Stimulated activated CD8-positive, alpha-beta memory T cell treated with anti-CD3 and anti-CD28 coated beads, Interleukin-7, amount 100 ng/mL, for 24 hours (primary cell): ENCODE data around the gene ZYG11A.

ENCODE experiments used
- DNase-seq: peaks from one replicate; pipeline ENCODE4 v3.0.0-alpha.2; 2020; ENCODE audit warnings: low read depth

ZYG11A gene

GRCh38 chr1:52918201-52918600 is 75.6 kb downstream of the ZYG11A start:
- no peak for DNase-seq

DNA sequence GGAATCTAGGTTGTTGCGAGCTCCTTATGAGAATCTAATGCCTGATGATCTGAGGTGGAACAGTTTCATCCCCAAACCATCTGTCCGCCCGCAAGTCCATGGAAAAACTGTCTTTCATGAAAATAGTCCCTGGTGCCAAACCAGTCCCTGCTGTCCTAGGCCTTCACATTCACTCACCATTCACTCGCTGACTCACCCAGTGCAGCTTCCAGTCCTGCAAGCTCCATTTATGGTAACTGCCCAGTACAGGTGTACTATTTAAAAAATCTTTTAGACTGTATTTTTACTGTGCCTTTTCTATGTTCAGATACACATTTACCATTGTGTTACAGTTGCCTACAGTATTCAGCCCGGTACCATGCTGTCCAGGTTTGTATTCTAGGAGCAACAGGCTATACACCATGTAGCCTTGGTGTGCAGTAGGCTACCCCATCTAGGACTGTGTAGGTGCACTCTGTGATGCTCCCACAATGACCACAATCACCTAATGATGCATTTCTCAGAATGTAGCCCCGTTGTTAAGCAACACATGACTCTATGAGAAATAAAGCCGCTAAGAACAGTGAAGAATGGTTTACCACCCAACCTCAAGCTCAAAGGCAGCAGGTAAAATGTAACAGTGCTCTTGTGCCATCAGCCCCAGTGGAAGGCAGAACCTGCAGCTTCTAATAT is 76.6 kb downstream of the ZYG11A start:
- DNase-seq: no peak

- no peak for DNase-seq
Observed at GRCh38 chr1:52919723-52920483, 77.3 kb downstream of the ZYG11A start.

DNA sequence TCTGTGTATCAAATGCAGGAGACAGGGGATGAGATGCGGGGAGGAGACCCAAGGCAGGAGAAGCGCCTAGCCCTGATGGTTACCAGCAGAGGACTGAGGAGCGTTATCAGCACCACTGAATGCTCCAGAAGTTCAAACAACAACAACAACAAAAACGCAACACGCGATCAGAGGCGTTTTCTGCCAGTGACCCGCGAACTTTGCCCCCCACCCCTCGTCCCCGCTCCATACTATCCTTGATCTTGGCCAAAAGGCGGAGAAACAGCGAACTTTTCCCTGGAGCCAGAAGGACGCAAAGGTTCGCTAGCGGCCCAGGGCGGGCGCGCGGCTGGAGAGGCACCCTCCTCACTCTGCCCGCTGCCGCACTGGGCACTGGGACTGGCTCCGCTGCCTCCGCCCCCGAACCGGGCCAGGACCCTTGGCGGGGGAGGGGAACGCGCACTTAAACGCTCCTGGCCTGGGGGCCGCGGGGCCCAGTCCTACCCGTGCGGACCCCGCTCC is 78.3 kb downstream of the ZYG11A start:
- no peak for DNase-seq

GRCh38 chr1:52925571-52926005 is 83.0 kb downstream of the ZYG11A start:
- no peak for DNase-seq

GRCh38 chr1:52926864-52927211 is 84.3 kb downstream of the ZYG11A start:
- DNase-seq: no peak

- DNase-seq: peak; percentile 48
Observed at GRCh38 chr1:52927212-52928014, 84.9 kb downstream of the ZYG11A start, which contains the start of gene SCP2. Gene SCP2 (plus strand): TSS chr1:52927276. CDS start chr1:52927397, 121 bp downstream.

- no peak for DNase-seq
Observed at GRCh38 chr1:52928015-52928404, 85.5 kb downstream of the ZYG11A start.

GRCh38 chr1:52929019-52929418 is 86.5 kb downstream of the ZYG11A start:
- no peak for DNase-seq

DNA sequence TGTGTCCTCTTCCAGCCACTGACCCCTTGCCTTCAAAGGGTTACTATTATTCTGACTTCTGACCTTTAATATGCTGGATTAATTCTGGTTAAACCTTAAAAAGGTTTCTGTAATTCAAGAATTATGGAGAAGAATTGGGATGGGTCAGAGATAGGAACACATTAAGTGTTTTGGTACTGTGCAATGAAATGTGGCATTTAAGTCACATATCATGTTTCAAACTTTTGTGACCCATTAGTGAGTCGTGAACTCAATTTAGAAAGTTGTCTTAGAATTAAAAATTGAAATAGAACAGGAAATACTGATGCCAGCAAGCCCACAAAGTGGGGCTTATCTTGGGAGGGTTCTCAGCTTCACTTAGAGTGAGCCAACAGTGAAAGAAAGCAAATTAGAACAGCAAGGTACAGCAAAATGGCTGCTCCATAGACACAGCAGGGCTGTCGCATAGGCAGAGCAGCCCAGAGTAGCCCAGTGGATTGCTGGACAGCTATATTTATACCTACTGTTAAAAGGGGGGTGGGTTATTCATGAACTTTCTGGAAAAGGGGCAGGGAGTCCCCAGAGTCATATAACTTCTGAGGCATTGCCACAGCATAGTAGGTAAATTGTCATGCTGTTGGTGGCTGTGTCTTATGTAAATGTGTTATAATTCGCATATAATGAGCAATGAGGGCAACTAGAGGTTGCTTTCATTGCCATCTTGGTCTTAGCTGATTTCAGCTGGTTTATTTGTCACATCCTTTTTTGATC is 95.0 kb downstream of the ZYG11A start:
- DNase-seq: no peak

DNA sequence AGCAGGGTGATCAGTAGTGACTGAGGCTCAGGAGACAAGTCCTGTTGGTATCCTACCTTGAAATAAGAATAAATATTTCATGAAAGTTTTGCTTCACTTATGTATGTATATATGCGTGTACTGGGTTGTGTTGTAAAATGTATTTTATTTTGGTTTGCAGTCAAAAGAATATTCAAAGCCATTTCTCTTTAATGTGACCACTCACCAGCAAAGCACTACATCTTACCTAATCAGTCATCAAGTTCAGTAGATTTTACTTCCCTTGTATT is 95.6 kb downstream of the ZYG11A start:
- DNase-seq: no peak

DNA sequence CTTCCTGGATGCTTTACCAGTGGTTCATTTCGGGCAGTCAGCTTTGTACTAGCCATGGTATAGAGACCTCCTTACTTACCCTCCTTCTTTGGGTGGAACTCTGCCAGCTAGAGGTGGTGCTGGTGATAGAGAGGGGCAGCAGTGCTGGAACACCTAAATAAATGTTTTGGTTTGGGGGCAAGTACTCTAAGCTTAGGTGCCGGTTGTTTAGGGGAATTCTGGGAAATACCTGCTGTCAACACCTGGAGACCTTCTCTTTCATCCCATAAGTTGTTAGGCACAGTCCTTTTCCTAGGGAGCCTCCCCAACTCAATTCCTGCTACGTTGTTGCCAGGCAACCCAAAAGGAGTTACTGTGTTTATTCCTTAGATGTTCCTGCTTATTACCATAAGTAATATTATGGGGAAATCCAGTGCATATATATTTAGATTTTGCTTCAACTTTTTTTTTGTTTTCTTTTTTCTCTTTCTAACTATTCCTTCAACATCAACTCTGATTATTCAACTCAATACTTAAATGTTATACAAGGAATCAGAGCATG is 101.4 kb downstream of the ZYG11A start:
- DNase-seq: no peak

DNA sequence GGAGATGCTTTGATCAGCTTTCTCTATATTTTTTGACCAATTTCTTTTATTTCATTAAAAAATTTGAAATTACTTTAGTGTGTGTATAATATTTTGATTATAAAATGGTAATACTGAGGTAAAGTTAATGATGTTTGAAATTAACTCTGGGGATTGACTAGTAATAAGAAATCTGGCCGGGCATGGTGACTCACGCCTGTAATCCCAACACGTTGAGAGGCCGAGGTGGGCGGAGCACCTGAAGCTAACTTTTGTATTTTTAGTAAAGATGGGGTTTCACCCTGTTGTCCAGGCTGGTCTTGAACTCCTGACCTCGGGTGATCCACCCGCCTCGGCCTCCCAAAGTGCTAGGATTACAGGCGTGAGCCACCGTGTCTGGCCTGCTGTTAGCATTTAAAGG is 102.0 kb downstream of the ZYG11A start:
- no peak for DNase-seq
